Colonic mucosa (tissue), 4 donors: ENCODE results near the gene NLK. TPM values are rescaled to one million over a fixed set of nuclear protein-coding genes. Genes with fewer than 3 reads are reported as not detected.

ENCODE experiments used
- DNase-seq: peaks from one replicate; pipeline ENCODE4 v3.0.0-alpha.2; 2020
- H3K27ac ChIP-seq: fragments of 200-600 bp; one replicate; pipeline ENCODE4 v1.8.0; 2021
- H3K27me3 ChIP-seq: fragments of 200-600 bp; one replicate; pipeline ENCODE4 v1.8.0; 2021
- H3K36me3 ChIP-seq: fragments of 200-600 bp; one replicate; pipeline ENCODE4 v1.8.0; 2021
- H3K4me1 ChIP-seq: fragments of 200-600 bp; one replicate; pipeline ENCODE4 v1.8.0; 2021; ENCODE audit warnings: mild to moderate bottlenecking
- H3K4me3 ChIP-seq: fragments of 200-600 bp; one replicate; pipeline ENCODE4 v1.8.0; 2021
- H3K9ac ChIP-seq, 2 donors: one replicate each; pipeline ENCODE4 v1.7.0; 2013; ENCODE audit warnings: control low read depth in 2 of 2, low read depth in 2 of 2, low read length in 2 of 2
- H3K9me3 ChIP-seq: fragments of 200-600 bp; one replicate; pipeline ENCODE4 v1.8.0; 2021
- CTCF ChIP-seq: fragments of 200-600 bp; IDR thresholded peaks from one replicate; pipeline ENCODE4 v1.8.0; 2022; ENCODE audit warnings: antibody characterized with exemption, mild to moderate bottlenecking
- intact Hi-C: fragments of 100-400 bp; cut with DNase I; formaldehyde crosslinking; loops from one replicate; pipeline ENCODE4 v1.14.1; 2022
- total RNA-seq, 2 donors: library from RNA; stranded (reverse); fragmentation: NEBNext Ultra II Directional in 1 of 2; extraction: Animal tissue kit (Norgen Biotek cat#: 25700) in 1 of 2; gene quantifications; one replicate each; pipeline ENCODE4 v1.2.1, GENCODE V29; 2021
- donor health status: healthy.
- donor health status: DM: no; HTN: no; CAD: no.
- donor health status: DM: no; HTN: no; CAD: no.

The NLK gene
- total RNA-seq: 10 to 100 TPM; 17.2 to 20.9 TPM

- peak within 1 kb of the TSS; percentile 84 for H3K4me3 ChIP-seq
- H3K4me1 ChIP-seq: peaks cover 4% of the 10 kb centered on the region
- H3K9ac ChIP-seq: peak within 1 kb of the TSS; percentile 63 to 86
- H3K27ac ChIP-seq: peak within 1 kb of the TSS; percentile 84
- intact Hi-C loops: loop anchor here (10.0 kb wide), 1 partner anchor 72 kb away; no protein-coding TSS in a partner anchor
- H3K27me3 ChIP-seq: no peaks in the 10 kb centered on the region
- TF ChIP-seq CTCF: no peak
- H3K36me3 ChIP-seq: no peaks in the 10 kb centered on the region
- H3K9me3 ChIP-seq: no peaks in the 10 kb centered on the region
- no peak for DNase-seq
These were observed at the start of gene NLK for GRCh38 chr17:28042657-28042720. TSS of gene NLK (plus strand) at chr17:28042677. CDS start at chr17:28042874, 197 bp downstream.

GRCh38 chr17:27993161-27993695 lies 49.2 kb upstream of the NLK start:
- Histone ChIP-seq H3K4me3 (no peak overlapping the region), H3K27me3 (no peaks in the 10 kb centered on the region), H3K4me1 (no peaks in the 10 kb centered on the region), H3K27ac (no peak overlapping the region), H3K9me3 (no peaks in the 10 kb centered on the region), H3K36me3 (no peaks in the 10 kb centered on the region), H3K9ac (no peak overlapping the region)
- no peak for DNase-seq
- TF ChIP-seq CTCF: no peak
- intact Hi-C loops: no loop called here

DNA sequence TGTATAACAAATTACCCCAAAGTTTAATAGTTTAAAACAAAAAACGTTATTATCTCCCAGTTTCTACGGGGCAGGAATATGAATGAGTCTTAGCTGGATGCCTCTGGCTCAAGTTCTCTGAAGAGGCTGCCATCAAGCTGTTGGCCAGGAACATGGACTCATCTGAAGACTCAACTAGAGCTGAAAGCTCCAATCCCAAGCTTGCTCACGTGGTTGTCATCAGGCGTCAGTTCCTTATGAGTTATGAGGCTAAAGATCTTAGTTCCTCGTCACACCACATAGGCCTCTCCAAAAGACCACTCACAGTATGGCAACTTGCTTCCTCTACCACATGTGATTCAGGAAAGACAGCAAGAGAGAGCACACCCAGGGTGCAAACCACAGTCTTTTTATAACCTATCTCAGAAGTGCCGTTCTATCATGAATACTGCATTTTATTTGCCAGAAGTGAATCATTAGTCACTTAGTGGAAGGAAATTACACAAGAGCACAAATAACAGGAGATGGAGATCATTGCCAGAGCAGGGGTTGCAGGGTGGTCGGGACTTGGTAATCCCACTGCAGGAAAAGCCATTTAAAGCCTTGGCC lies 48.7 kb upstream of the NLK start:
- Histone ChIP-seq H3K9me3 (no peaks in the 10 kb centered on the region), H3K9ac (no peak overlapping the region), H3K4me3 (no peak overlapping the region), H3K4me1 (no peaks in the 10 kb centered on the region), H3K27me3 (no peaks in the 10 kb centered on the region), H3K36me3 (no peaks in the 10 kb centered on the region), H3K27ac (no peak overlapping the region)
- intact Hi-C loops: no loop called here
- TF ChIP-seq CTCF: no peak
- DNase-seq: no peak

DNA sequence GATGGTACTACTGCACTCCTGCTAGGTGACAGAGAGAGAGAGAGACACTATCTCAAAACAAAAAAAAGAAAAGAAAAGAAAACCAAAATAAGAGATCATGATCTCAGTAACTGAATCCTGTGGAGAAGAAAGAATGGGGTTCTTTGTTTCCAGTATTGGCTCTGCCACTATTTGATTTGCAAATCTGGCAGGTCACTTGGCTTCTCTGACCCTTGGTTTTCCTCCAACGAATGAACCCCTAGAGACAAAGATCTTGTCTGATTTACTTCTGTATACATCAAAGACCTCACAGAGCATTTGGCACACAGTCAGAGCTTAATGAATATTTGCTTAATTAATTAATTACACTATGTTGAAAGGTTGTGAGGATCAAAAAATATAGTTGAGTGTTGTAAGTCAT lies 47.9 kb upstream of the NLK start:
- no peak for TF ChIP-seq CTCF
- Histone ChIP-seq H3K36me3 (no peaks in the 10 kb centered on the region), H3K27ac (no peak overlapping the region), H3K9ac (no peak overlapping the region), H3K9me3 (no peaks in the 10 kb centered on the region), H3K4me1 (no peaks in the 10 kb centered on the region), H3K27me3 (no peaks in the 10 kb centered on the region), H3K4me3 (no peak overlapping the region)
- DNase-seq: no peak
- intact Hi-C loops: no loop called here

- DNase-seq: no peak
- Histone ChIP-seq H3K9ac (no peak overlapping the region), H3K4me3 (no peak overlapping the region), H3K36me3 (no peaks in the 10 kb centered on the region), H3K9me3 (no peaks in the 10 kb centered on the region), H3K27ac (no peak overlapping the region), H3K27me3 (no peaks in the 10 kb centered on the region), H3K4me1 (no peaks in the 10 kb centered on the region)
- TF ChIP-seq CTCF: no peak
- intact Hi-C loops: no loop called here
These were observed 46.9 kb upstream of the NLK start for GRCh38 chr17:27995554-27995953.
